ENCODE measurements around the gene GAGE10.
"Not testable (repeated sequence)": the region's sequence is repeated elsewhere in the genome, so short reads cannot be mapped to it uniquely, and the experiment has no call there.

The GAGE10 gene

GRCh38 chrX:49300703-49301102 is 2.7 kb upstream of the GAGE10 start:
- DNase-seq (ENCODE audit: low read depth) = no peak
- H3K4me3 ChIP-seq (ENCODE audit: control insufficient read depth, low read depth, low read length) = no peak overlapping the region
- TF ChIP-seq CTCF (conservative IDR thresholded peaks at IDR 0.05; ENCODE audit: control insufficient read depth, insufficient read depth, low read depth, low read length) = no peak

GRCh38 chrX:49307775-49308174 is 4.3 kb downstream of the GAGE10 start:
- not testable (repeated sequence) for DNase-seq (ENCODE audit: low read depth); H3K4me3 ChIP-seq (ENCODE audit: control insufficient read depth, low read depth, low read length)

GRCh38 chrX:49308604-49309269 is 5.3 kb downstream of the GAGE10 start:
- peak overlapping the region; percentile 13 for H3K4me3 ChIP-seq (ENCODE audit: control insufficient read depth, low read depth, low read length)
- peak; percentile 9 for DNase-seq (ENCODE audit: low read depth)
- no peak for TF ChIP-seq CTCF (conservative IDR thresholded peaks at IDR 0.05; ENCODE audit: control insufficient read depth, insufficient read depth, low read depth, low read length)

- TF ChIP-seq CTCF (conservative IDR thresholded peaks at IDR 0.05; ENCODE audit: control insufficient read depth, insufficient read depth, low read depth, low read length) = no peak
- peak; percentile 38 for DNase-seq (ENCODE audit: low read depth)
- H3K4me3 ChIP-seq (ENCODE audit: control insufficient read depth, low read depth, low read length) = peak overlapping the region; percentile 25
Measured at GRCh38 chrX:49309401-49309981, 6.0 kb downstream of the GAGE10 start.

- H3K4me3 ChIP-seq (ENCODE audit: control insufficient read depth, low read depth, low read length) = no peak overlapping the region
- TF ChIP-seq CTCF (conservative IDR thresholded peaks at IDR 0.05; ENCODE audit: control insufficient read depth, insufficient read depth, low read depth, low read length) = no peak
- no peak for DNase-seq (ENCODE audit: low read depth)
Measured at GRCh38 chrX:49310371-49310770, 6.9 kb downstream of the GAGE10 start.

GRCh38 chrX:49312176-49312575 is 8.7 kb downstream of the GAGE10 start:
- no peak for DNase-seq (ENCODE audit: low read depth)
- no peak overlapping the region for H3K4me3 ChIP-seq (ENCODE audit: control insufficient read depth, low read depth, low read length)
- no peak for TF ChIP-seq CTCF (conservative IDR thresholded peaks at IDR 0.05; ENCODE audit: control insufficient read depth, insufficient read depth, low read depth, low read length)

GRCh38 chrX:49316085-49316484 is 12.6 kb downstream of the GAGE10 start:
- H3K4me3 ChIP-seq (ENCODE audit: control insufficient read depth, low read depth, low read length) = no peak overlapping the region
- no peak for DNase-seq (ENCODE audit: low read depth)
- TF ChIP-seq CTCF (conservative IDR thresholded peaks at IDR 0.05; ENCODE audit: control insufficient read depth, insufficient read depth, low read depth, low read length) = no peak

GRCh38 chrX:49321737-49322136 is 18.3 kb downstream of the GAGE10 start, which contains the start of gene GAGE12J:
GAGE12J (plus strand) TSS chrX:49322037; CDS start chrX:49323194, 1,157 bp downstream.
- DNase-seq (ENCODE audit: low read depth) = not testable (repeated sequence)

GRCh38 chrX:49322266-49322665 is 18.8 kb downstream of the GAGE10 start:
- not testable (repeated sequence) for H3K4me3 ChIP-seq (ENCODE audit: control insufficient read depth, low read depth, low read length); DNase-seq (ENCODE audit: low read depth)

More at GRCh38 chrX:49321737-49322136, 18.3 kb downstream of the GAGE10 start, which contains the start of gene GAGE12J:
- not testable (repeated sequence) for H3K4me3 ChIP-seq (ENCODE audit: control insufficient read depth, low read depth, low read length)

- H3K4me3 ChIP-seq (ENCODE audit: control insufficient read depth, low read depth, low read length); DNase-seq (ENCODE audit: low read depth): not testable (repeated sequence)
Measured at GRCh38 chrX:49323735-49324134, 20.3 kb downstream of the GAGE10 start.

- not testable (repeated sequence) for DNase-seq (ENCODE audit: low read depth); H3K4me3 ChIP-seq (ENCODE audit: control insufficient read depth, low read depth, low read length)
Measured at GRCh38 chrX:49330421-49330820, 27.0 kb downstream of the GAGE10 start.

Measured in fibroblast of mammary gland (primary cell).